Activated gamma-delta T cell (primary cell): ENCODE measurements around the gene CSRP1.
"Not testable (repeated sequence)": the region's sequence is repeated elsewhere in the genome, so short reads cannot be mapped to it uniquely, and the experiment has no call there.

ENCODE experiments used
- DNase-seq: peaks from one replicate; lab custom pipeline; 2025; lab: John Stamatoyannopoulos, UW

CSRP1 gene

GRCh38 chr1:201497935-201498509 lies 8.9 kb downstream of the CSRP1 start:
- no peak for DNase-seq

- DNase-seq: no peak
Measured at GRCh38 chr1:201496296-201496690, 10.6 kb downstream of the CSRP1 start.

- DNase-seq: no peak
Measured at GRCh38 chr1:201495551-201496295, 11.2 kb downstream of the CSRP1 start.

- DNase-seq: no peak
Measured at GRCh38 chr1:201493757-201494617, 12.9 kb downstream of the CSRP1 start.

GRCh38 chr1:201493026-201493656 lies 13.8 kb downstream of the CSRP1 start:
- not testable (repeated sequence) for DNase-seq

GRCh38 chr1:201491896-201492511 lies 14.9 kb downstream of the CSRP1 start:
- DNase-seq: no peak

- no peak for DNase-seq
Measured at GRCh38 chr1:201490708-201491131, 16.2 kb downstream of the CSRP1 start.

- no peak for DNase-seq
Measured at GRCh38 chr1:201489643-201490261, 17.2 kb downstream of the CSRP1 start.

- DNase-seq: no peak
Measured at GRCh38 chr1:201488830-201489589, 17.9 kb downstream of the CSRP1 start.

- no peak for DNase-seq
Measured at GRCh38 chr1:201487742-201488141, 19.2 kb downstream of the CSRP1 start.

GRCh38 chr1:201486187-201486586 lies 20.7 kb downstream of the CSRP1 start:
- no peak for DNase-seq

- DNase-seq: no peak
Measured at GRCh38 chr1:201485184-201485774, 21.6 kb downstream of the CSRP1 start.

GRCh38 chr1:201483373-201483949 lies 23.5 kb downstream of the CSRP1 start:
- no peak for DNase-seq

GRCh38 chr1:201482755-201483154 lies 24.2 kb downstream of the CSRP1 start:
- no peak for DNase-seq

- peak; percentile 20 for DNase-seq
Measured at GRCh38 chr1:201481761-201482493, 25.0 kb downstream of the CSRP1 start.

- no peak for DNase-seq
Measured at GRCh38 chr1:201481004-201481380, 25.9 kb downstream of the CSRP1 start.

- no peak for DNase-seq
Measured at GRCh38 chr1:201480231-201481003, 26.5 kb downstream of the CSRP1 start.

- no peak for DNase-seq
Measured at GRCh38 chr1:201479201-201479730, 27.7 kb downstream of the CSRP1 start.
